Left hindlimb (tissue), 1 donor: Measurements from ENCODE around the gene KIAA1217.
"Not testable (repeated sequence)": the region's sequence is repeated elsewhere in the genome, so short reads cannot be mapped to it uniquely, and the experiment has no call there.

ENCODE experiments used
- DNase-seq: peaks from one replicate; pipeline ENCODE4 v3.0.0-alpha.2; 2018

KIAA1217 gene

DNA sequence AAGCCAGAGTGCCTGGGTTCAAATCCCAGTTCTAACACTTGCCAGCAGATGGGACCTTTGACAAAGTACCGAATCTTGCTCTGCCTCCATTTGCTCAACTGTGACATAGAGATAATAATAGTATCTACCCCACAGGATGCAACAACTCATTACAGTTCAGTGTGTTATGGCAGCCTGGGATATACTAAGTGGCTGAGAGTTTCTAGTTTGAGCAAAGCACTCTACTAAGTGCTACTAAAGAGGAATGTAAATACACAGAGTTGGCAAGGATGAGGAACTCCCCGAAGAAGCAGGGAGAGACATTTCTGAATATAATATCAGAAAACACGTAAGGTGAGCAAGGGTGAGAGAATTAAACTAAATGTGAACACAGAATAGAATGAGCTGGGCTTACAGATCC is 271.5 kb downstream of the KIAA1217 start:
- no peak for DNase-seq

DNA sequence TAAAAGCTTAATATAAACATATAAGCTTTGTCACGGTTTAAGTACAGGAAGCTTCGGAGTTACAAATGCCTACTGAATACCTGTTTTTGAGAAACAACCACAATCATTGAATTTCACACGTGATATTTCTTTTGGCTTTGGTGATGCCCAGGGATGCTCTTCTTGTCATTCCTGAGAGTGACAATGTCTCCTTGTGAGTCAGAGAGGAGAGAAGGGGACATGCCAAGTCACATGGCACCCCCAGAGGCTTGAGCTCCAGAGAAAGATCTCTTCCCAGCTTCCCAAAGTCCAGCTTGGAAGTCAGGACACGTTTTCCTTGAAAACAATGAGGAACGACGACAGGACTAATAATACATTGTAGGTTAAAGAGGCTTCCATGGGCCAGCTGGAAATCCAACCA is 272.3 kb downstream of the KIAA1217 start:
- DNase-seq = no peak

DNA sequence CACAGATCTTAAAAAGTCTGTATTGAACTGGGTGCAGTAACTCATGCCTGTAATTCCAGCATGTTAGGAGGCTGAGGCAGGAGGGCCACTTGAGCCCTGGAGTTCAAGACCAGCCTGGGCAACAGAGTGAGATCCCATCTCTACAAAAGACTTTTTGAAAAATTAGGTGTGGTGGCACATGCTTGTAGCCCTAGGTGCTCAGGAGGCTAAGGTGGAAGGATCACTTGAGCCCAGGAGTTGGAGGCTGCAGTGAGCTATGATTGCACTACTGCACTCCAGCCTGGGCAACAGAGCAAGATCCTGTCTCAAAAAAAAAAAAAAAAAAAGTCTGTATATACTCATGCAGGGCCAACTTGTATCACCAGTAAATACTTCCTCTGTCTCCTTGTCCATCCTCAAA is 273.8 kb downstream of the KIAA1217 start:
- DNase-seq = not testable (repeated sequence)

DNA sequence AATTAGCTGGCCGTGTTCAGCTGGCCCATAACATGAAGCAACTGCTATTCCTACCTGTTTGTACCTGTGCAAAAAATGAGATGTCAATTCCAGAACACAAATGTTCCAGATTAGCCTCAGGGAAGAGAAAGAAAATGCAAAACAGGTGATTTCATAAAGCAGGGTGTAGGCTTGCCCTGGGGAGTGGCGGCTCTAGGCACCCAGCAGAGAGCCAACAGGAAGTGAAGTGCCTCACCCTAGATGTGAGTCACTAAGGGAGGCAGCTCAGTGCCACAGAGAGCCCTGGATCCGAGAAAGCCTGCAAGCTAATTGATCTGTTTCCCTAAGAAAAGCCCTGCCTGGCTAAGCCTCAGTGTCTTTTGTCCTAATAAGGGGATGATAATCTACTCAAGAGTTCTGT is 274.8 kb downstream of the KIAA1217 start:
- no peak for DNase-seq

DNA sequence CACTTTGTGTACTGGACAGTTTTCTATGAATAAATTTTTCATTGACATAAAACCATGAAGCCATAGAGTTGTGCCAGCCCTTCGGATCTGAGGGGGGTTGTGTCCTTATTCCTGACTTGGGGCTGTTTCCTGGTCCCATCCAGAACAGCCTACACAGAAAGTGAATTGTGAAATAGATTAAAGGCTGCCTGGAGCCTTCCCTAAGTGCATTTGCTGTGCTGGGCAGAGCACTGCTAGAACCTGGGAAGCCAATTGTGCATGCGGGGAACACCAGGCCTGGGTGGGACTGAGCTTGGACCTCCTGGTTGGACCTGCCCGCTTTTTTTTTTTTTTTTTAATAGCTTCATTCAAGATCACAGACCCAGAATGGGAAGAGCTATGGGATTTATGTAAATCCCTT is 275.8 kb downstream of the KIAA1217 start:
- no peak for DNase-seq

DNA sequence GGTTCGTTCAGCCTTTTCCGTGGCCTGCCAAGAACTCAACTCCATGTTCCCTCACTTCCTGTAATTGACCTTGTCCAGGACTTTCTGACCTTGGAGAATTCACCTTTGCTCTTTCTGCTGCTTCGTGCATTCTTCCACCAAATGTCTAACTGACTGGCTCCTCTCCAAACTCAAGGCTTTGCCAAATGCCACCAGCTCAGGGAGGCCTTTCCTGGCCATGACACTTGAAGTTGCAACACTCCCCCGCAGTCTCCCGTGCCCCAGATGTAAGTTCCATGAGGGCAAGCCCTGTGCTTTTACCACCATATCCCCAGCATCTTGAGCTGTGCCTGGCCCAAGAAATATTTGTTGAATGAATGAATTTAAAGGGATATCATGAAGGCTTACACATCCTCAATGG is 276.4 kb downstream of the KIAA1217 start:
- no peak for DNase-seq

DNA sequence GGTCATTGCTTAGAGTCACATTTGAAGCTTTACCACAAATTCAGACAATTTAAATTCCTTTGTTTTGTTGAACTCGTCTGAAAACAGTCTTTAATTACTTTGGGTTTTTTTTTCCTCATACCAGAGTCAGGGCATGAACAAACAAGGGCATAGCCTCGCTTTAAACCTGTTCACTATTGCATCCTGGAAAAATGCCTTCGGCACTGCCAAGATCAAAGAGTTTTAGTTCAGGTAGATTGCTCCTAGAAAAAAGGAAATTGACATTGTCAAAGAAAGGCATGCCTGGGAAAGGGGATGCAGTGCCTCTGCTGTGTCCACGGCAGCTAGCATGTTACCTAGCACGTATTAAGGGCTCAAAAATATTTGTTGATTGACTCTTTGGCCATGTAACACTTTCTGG is 279.7 kb downstream of the KIAA1217 start:
- DNase-seq = no peak

DNA sequence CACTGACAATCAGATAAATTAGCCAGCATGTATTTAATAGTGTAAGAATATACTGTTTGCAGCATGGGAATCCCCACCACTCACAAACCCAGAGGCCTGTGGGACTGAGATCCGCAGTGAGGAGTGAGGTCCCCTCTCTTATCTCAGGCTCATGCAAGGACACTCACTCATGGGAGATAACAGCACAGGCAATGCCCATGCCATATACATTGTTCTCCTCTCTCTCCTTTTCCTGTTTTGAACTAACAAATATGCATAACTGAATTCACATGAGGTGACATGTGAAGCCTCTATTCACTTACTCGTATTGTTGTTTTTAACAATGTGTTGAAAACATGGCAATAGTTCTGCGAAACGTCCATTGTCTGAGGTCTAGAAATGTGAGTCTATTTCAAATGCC is 284.2 kb downstream of the KIAA1217 start:
- DNase-seq = no peak

DNA sequence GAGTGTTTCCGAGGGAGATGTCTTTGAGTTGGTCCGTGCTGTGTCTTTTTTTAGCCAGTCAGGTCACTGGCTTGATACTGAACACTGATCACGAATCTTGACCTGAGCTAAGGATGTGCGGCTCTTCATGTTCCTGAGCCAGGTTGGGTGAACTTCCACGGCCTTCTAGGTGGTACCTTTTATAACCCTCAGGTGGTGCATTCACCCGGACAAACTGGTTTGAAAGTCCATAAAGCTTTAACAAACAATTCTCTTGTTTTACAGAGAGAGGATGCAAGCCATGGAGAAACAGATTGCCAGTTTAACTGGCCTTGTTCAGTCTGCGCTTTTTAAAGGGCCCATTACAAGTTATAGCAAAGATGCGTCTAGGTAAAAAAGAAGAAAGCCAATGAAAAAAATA is 285.3 kb downstream of the KIAA1217 start:
- no peak for DNase-seq

DNA sequence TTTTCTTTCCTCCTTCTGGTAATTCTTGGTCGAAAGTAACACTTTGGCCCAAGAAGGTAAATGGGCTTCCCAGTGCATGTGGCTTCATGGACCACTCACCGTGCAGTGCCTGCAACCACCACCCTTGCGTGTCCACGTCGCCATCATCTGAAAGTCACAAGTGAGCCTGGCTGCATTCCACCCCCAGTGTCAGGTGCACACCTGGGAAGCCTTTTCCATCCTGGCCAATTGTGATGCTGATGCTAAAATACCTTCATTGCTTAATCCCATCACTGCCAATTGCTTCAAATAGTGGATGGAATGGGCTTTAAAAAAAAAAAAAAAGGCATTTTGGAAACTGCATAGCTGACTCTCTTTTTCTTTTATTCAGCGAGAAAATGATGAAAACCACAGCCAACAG is 285.8 kb downstream of the KIAA1217 start:
- no peak for DNase-seq

DNA sequence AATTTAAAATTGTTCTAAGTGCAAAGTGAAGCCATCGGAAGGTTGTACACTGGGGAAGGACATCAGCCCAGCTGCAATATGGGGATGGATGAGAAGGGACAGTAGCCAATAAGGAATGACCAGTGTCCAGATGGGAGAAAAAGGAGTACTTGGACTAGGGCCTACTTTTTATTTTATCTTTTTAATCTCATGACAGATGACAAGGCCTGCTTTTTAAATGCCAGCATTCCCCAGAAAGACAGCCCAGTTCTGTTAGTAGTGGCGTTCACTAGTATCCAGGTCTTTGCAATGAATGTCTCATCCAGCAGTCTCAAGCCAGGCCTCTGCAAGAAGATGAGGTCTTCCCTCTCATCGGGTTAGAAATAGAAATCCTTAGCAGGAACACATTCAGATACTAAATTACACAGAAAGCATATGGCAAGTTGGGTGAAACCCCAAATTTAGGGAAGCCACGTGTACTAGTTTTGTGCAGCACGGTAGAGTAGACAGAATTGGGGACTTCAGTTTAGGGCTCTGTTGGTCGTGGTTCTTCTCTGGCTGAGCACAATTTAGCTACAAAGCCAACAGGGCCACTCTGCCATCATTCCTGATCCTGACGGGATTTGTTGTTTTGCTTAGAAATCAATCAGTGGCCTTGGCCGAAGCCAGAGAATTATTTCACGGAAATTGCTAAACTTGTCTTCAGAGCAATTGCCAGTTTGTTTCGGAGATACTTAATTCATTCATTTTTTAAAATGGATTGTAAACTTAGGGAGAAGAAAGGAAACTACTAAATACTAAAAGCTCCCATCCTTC is 286.9 kb downstream of the KIAA1217 start:
- no peak for DNase-seq

DNA sequence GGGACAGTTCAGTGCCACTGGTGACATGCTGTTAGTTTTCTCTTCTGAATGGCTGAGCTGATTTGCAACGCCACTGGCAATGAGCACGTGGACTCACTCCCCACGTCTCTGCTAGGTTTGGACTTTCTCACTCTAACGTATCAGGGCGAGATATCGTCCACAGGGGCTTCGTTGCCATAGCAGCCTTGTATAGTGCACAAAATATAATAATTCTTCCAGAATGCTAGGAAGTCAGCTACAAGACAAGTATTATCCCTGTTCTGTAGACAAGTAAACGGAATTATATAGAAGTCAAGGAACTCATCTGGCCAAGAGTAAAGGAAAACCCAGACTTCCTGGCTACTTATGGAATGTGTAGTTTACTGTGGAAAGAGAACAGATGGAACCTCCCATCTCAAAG is 288.0 kb downstream of the KIAA1217 start:
- peak; percentile 65 for DNase-seq

DNA sequence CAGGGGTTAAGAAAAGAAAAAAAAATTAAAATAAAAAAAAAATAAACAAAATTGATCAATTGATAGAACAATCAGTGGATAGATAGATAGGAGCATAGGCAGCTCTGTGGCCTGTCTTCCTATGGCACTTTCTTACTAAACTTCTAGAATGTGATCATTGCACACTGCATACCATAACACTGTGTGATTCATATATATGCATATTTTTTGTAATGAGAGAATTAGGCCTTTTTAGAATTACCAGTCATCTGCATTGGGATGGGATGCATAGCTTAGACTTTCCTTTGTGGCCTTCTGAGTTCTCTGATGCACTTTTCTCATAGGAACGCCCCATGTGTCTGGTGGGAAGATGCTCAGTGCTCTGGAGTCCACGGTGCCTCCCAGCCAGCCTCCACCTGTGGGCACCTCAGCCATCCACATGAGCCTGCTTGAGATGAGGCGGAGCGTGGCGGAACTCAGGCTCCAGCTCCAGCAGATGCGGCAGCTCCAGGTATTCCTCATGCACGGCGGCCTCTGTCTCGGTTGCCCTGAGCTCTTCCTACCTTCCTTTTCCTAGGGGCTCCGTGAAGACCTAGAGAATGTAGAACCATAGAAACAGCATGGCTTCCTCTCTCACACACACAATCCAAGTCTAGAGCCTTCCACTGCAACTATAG is 292.2 kb downstream of the KIAA1217 start:
- DNase-seq = no peak

DNA sequence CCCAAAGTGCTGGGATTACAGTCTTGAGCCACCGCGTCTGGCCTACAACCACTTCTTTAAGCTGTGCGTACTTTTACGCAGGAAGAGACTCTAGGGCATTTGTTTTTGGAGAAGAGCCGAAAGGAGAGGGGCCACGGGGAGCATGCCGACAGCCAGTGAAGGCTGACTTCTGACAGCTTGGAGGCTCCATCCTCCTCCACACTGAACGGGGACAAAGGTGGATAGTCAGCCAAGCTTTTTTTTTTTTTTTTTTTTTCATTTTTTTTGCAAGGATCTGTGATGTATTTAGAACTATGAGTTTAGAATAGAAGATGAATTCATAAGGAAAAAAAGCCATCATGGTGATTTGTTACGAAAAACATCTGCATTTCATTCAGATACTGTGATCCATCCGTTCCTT is 293.1 kb downstream of the KIAA1217 start:
- peak; percentile 48 for DNase-seq

DNA sequence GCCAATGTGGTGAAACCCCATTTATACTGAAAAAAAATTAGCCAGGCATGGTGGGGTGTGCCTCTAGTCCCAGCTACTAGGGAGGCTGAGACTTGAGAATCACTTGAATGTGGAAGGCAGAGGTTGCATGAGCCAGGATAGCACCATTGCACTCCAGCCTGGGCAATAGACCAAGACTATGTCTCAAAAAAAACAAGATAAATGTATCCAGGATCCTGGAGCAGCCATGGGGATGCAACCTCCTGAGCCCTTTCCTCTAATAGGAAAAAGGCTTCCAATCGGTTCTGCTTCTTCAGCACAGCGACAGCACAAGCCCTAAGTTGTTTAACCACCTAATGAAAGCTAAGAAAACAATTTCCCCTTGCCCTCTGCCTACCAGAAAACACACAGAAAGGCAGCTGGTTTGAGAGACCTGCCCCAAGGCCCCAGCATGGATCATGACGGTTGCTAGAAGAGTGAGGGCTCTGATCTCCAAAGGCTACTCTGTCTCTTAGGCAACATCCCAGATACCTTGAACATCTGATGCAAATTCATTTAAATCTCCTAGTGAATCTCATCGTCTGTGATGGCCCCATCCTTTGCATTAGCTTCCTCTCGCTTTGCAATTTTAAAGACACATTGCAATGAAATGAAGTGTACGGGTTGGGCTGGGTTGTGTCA is 294.0 kb downstream of the KIAA1217 start:
- DNase-seq = no peak

DNA sequence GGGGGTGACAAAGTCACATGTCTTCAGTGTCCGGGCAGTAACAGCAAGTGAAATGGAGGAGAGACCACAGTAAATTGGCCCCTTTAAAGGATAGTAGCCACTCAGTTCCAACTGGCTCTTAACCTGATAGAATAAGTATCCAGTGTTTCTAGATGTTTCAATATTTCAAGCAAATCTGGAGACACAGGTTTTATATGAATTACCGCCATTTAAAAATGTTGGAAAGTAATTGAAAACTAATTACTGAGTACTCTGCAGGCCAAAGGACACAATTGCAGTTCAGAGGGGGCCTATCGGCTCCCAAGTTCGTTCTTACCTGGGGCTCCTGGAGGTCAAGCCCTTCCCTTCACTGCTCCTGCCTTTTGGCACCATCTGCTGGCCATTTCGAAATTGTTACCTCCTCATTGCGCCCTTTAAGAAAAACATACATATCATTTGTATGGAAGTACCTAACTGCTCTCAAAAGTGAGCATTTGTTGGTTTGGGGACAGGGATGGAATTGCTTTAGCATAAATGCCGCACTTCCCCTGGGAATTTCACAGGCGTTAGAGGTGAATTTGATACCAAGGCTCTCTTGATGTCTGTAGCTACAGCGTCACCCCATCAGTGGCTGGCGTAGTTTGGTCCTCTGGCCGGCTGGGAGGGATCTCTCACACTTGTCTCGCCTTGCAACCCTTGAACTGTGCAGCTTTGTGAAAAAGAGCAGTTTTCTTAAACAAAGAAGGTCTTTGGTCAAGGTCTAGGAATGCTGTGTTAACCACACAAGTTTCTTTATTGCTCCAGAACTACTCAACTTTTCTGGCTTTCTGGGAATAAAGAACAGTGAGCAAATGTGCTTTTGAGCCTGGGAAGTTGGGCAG is 294.8 kb downstream of the KIAA1217 start:
- DNase-seq = no peak

DNA sequence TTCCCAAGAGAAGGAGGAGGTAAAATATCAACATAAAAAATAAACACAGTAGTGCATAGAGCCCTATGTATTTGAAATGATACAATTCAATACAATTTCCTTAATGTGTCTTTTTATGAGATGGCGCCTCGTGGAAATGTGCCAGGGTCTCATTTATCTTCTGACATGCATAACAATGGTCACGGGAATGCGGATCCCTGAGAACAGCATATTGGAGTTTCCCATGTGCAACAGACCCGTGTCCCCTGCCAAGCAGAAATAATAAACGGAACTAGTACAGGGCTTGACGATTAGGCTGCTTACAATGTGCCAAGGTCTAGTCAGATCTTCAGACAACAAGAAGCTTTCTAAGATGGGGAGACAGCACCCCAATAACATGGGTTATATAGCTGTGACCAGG is 296.8 kb downstream of the KIAA1217 start:
- no peak for DNase-seq

DNA sequence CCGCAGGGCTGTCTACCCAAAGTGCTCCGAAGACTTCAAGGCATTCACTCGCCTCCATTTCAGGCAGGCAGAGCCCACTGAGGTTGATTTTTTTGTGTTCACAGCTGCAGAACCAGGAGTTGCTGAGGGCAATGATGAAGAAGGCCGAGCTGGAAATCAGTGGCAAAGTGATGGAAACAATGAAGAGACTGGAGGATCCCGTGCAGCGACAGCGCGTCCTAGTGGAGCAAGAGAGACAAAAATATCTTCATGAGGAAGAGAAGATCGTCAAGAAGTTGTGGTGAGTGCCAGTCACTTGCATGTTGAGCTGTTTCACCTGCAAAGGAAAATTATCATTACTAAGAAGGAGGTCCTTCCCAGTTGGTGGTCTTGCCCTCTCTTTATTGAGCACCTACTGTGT is 304.2 kb downstream of the KIAA1217 start:
- no peak for DNase-seq

DNA sequence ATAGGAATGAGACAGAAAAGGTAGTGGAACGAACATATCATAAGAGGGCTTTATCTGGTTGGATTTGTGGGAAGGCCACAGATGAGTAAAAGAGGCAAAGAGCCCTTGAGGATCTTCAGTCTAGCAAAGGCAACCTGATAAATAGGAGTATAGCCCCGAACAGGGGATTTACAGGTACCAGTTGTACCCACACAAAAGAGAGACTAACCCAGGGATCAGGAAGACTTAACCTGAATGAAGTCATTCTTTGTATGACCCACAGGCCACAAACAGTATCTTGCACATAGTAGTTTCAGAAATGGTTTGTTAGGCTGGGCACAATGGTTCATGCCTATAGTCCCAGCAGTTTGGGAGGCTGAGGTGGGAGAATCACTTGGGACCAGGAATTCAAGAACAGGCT is 306.5 kb downstream of the KIAA1217 start:
- no peak for DNase-seq

DNA sequence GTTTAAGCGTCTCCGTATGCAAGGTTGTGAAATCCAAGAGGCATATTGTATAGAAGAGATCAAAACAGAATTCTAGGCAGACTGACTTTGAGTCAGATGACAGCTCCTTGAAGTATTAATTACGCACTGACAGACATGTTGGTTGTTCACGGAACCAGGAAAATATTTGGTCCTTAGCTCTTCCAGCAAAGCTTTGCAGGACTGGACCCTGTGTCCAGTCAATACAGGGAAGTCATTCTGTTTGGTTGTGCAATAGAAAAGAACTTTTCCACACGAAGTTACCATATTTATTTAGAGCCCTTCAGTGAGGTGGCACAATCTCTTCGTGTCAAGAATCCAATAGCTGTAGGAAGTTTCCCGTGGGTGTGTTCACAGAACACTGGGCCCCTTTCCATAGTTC is 309.5 kb downstream of the KIAA1217 start:
- DNase-seq = no peak

DNA sequence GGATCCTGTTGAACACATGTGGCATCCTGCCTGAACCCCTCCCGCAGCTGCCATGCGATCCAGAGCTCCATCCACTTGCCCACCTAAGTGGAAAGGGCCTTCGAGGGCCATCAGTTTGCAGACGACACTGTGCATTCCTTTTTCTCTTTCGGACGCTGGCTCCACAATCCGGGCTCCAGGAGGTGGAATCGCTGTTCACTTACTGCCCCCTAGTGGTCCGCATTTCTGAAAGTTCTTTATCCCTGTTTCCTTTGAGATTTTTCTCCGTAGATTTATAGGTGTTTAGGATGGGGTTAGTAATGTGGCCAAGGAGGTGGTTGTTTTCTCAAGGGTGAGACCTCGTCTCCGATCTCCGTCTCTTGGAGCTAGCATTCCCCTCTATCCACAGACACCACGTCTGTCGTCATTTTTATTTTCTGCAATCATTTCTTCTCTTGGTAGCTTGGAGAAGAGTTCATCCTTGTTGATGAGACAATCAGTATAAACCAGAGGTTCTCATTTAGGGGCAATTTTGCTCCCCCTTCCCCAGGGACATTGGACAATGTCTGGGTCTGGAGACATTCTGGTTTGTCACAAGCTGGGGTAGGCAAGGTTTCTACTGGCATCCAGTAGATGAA is 310.2 kb downstream of the KIAA1217 start:
- DNase-seq = peak; percentile 68

DNA sequence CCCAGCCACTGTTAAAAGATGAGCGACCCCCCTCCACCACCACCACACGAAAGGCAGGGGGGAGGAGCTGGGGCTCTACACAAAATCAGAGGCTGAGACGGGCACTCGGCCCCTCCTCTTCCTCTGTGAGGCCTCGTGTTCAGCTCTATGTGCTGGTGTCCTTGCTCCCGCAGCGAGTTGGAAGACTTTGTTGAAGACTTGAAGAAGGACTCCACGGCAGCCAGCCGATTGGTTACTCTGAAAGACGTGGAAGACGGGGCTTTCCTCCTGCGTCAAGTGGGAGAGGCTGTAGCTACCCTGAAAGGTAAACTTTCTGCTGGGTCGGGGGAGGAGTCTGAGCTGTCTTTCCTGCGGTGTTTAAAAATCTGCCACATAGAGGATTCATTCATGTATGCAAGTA is 311.0 kb downstream of the KIAA1217 start:
- DNase-seq = no peak

DNA sequence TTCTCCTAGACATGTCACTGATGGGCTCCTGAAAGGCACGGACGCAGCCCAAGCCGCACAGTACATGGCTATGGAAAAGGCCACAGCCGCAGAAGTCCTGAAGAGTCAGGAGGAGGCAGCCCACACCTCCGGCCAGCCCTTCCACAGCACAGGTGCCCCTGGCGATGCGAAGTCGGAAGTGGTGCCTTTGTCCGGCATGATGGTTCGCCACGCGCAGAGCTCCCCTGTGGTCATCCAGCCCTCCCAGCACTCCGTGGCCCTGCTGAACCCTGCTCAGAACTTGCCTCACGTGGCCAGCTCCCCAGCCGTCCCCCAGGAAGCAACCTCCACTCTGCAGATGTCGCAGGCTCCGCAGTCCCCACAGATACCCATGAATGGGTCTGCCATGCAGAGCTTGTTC is 315.4 kb downstream of the KIAA1217 start:
- no peak for DNase-seq
